NCI-H2196 treated with DMSO at 0.1 percent for 48 hours (cell line): Measurements from ENCODE around the gene NFATC3.
"Not testable (repeated sequence)": the region's sequence is repeated elsewhere in the genome, so short reads cannot be mapped to it uniquely, and the experiment has no call there.

ENCODE experiments used
- DNase-seq: peaks from one replicate; lab custom pipeline; 2025; ENCODE audit not compliant: unreplicated experiment; lab: John Stamatoyannopoulos, UW

The NFATC3 gene

DNA sequence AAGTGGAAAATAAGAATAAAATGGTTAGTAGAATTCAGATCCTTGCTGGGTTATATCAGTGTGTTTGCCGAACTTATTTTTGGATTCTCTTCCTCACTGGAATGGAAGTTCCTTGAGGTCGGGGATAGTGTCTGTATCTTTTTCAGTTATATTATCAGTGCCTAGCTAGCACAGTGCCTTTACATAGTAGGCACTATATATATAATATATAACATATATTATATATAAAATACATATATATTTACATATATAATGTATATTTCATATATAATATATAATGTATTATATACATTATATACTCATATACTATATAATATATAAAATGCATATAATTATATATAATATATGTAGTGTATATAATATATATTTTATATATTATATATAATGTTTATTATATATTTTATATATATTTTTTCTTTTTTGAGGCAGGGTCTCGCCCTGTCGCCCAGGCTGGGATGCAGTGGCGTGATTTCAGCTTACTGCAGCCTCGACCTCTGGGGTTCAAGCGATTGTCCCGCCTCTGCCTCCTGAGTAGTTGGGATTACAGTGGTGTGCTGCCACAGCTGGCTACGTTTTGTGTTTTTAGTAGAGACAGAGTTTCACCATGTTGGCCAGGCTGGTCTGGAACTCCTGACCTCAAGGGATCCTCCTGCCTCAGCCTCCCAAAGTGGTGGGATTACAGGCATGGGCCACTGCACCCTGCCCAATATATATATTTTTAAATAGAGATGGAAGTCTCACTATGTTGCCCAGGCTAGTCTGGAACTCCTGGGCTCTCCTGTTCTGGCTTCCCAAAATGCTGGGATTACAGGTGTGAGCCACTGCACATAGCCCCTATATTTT is 3.2 kb downstream of the NFATC3 start:
- no peak for DNase-seq

GRCh38 chr16:68089067-68089466 is 3.9 kb downstream of the NFATC3 start:
- DNase-seq: no peak

GRCh38 chr16:68090130-68090529 is 5.0 kb downstream of the NFATC3 start:
- DNase-seq: no peak

DNA sequence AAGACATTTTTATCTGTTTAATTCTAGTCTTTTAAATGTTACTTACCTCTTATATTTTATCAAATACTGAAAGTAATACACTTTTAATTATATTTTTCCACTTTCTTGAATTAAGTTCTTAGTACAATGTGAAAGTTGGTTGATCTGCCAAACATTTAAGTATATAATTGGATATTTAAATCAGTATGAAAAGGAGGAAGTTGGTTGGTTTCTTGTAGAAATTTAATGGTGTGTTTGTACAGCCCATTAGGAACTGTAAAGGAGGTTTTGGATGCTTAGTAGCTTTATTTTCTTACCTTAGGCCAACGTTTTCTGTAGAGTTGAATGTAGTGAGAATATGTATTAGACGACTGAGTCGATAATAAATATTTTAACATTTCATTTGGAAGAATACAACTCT is 5.4 kb downstream of the NFATC3 start:
- no peak for DNase-seq

- DNase-seq: peak; percentile 36
Measured at GRCh38 chr16:68091380-68092261, 6.5 kb downstream of the NFATC3 start.

DNA sequence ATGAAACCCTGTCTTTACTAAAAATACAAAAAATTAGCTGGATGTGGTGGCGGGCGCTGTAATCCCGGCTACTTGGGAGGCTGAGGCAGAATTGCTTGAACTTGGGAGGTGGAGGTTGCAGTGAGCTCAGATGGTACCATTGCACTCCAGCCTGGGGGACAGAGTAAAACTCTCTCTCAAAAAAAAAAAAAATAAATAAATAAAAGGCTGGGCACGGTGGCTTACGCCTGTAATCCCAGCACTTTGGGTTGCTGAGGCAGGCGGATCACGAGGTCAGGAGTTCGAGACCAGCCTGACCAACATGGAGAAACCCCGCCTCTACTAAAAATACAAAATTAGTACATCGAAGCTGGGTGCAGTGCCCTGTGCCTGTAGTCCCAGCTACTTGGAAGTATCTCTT is 7.1 kb downstream of the NFATC3 start:
- DNase-seq: not testable (repeated sequence)

DNA sequence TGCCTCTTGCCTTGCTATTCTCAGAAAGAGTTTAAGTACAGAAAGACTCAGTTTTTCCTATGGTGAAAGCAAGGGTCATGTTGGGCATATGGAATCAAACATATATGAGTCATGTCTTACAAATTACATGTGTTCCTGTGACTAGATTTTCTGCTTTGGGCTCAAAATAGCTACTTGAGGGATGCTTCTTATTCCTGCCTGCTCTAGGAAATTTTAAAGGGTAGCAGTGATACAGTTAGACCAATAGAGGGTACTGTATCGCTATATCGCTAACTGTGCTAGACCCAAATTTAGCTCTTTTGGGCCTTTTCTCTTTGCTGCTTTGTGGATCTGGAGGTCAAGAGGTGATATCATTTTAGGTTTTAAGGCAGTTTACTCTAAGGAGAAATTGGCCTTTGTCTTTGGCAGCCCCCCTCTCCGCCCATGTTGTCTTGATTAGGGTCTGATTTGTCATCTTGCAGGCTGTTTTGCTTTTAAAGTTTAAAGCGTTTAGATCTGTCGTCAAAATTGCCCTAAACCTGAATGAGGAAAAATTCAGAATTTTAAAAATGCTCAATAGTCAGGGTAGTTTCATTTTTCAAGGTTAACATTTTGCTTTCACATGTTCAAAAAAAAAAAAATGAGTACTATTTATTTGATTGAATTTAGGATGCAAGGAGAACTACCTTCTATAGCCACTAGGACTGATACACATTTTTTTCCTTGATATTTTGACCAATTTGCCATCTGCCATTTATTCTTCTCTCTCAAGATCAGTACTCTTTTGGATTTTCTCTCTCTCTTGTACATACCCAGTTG is 8.8 kb downstream of the NFATC3 start:
- DNase-seq: no peak

DNA sequence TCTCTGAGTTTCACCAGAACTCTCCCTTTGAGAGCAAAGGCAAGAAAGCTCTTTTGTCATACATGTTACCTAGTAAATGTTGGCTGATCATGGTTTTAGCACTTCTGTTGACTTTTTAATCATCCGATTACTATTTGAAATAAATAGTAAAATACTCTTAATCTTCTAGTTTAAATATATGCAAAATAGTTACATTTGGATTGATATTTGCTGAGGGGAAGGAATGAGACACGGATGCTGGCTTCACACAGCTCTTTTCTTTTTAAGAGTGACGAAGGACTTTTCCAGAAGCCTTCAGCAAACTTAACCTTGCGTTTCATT is 9.4 kb downstream of the NFATC3 start:
- DNase-seq: no peak

DNA sequence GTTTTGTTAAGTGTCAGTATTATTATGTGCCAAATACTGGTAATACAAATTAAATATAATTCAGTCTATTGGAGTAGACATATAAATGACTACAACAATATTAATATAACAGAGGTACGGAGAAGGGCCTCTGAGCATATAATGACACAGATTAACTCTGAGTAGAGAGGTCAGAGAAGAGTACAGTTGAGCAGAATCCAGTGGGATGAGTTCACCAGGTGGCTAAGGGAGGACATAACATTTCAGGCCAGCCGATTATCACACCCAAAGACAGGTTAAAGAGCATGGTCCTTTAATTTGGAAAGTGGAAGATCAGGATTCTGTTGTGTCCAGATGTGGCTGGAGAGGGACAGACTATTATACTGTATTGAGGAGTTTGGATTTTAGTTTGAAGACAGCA is 11.3 kb downstream of the NFATC3 start:
- DNase-seq: no peak

DNA sequence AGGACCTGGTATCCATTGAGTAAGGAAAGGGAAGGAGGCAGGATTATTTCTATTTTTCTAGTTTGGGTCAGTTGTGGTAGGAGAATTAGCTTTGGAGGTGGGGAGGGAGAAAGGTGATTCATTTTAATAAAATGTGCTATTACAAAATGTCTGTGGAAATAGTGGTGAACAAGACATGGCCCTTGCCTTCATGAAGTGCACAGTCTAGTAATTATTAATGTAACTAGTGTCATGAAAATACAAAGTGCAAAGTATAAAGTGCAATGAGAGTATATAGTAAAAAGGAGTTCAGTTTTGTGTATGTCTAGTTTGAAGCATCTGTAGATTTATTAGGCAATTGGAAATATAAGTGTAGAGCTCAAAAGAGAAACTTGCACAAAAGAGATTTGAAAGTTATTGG is 11.9 kb downstream of the NFATC3 start:
- DNase-seq: no peak

- DNase-seq: no peak
Measured at GRCh38 chr16:68097895-68098294, 12.7 kb downstream of the NFATC3 start.

- DNase-seq: no peak
Measured at GRCh38 chr16:68100488-68100887, 15.3 kb downstream of the NFATC3 start.

GRCh38 chr16:68105611-68106010 is 20.4 kb downstream of the NFATC3 start:
- DNase-seq: no peak

- DNase-seq: not testable (repeated sequence)
Measured at GRCh38 chr16:68107230-68107928, 22.2 kb downstream of the NFATC3 start.

GRCh38 chr16:68109156-68109555 is 24.0 kb downstream of the NFATC3 start:
- DNase-seq: not testable (repeated sequence)

- DNase-seq: not testable (repeated sequence)
Measured at GRCh38 chr16:68110611-68111010, 25.4 kb downstream of the NFATC3 start.

- no peak for DNase-seq
Measured at GRCh38 chr16:68111379-68111778, 26.2 kb downstream of the NFATC3 start.

- DNase-seq: no peak
Measured at GRCh38 chr16:68113059-68113761, 28.0 kb downstream of the NFATC3 start.

DNA sequence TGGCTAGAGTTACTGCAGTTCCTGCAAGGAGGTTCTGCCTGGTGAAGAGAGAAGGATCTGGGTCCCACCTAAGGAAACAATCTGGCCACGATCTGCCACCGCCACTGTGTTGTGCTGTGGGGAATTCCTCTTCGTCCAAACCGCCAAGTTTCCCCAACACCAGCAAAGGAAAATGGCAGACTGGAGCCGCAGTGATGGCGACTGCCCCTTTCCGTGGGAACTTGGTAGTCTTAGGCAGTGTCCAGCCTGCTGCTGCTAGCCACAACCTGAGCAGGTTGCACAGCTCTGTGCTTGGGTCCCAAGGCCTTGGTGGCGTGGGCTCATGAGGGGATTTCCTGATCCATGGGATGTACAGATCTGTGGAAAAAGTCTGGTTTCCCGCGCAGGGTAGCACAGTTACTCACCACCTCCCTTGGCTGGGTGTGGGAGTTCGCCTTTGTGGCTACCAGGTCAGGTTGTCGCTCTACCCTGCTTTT is 28.6 kb downstream of the NFATC3 start:
- no peak for DNase-seq

DNA sequence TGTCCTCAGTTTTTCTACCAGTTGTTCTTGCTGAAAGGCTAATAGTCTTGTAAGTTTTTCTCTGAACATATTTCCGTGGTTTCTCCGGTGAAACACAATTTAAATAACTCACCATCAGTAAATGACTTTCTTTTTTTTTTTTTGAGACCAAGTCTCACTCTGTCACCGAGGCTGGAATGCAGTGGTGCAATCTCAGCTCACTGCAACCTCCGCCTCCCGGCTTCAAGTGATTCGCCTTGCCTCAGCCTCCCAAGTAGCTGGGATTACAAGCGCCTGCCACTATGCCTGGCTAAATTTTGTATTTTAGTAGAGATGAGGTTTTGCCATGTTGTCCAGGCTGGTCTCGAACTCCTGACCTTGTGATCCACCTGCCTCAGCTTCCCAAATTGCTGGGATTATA is 29.8 kb downstream of the NFATC3 start:
- not testable (repeated sequence) for DNase-seq
